Astrocyte of the cerebellum (primary cell): ENCODE data around the gene SNRK.

Experiments
- DNase-seq: peaks from one replicate; pipeline ENCODE4 v3.0.0-alpha.2; 2011; ENCODE audit warnings: low read depth
- H3K4me3 ChIP-seq: 2 replicates; pipeline ENCODE4 v1.5.1; 2011; ENCODE audit warnings: mild to moderate bottlenecking, low read depth, low read length, moderate library complexity
- in situ Hi-C: cut with HindIII; loops from 2 replicates; pipeline ENCODE4 v1.10.0; 2017; ENCODE audit warnings: low sequenced_read_pairs
- TF ChIP-seq, protein P1 (sequence below): IDR thresholded peaks from 2 replicates; pipeline ENCODE4 v1.5.1; 2012; ENCODE audit warnings: low read length, low read depth, moderate library complexity, mild to moderate bottlenecking; ENCODE audit errors: missing control alignments

SNRK gene

DNA sequence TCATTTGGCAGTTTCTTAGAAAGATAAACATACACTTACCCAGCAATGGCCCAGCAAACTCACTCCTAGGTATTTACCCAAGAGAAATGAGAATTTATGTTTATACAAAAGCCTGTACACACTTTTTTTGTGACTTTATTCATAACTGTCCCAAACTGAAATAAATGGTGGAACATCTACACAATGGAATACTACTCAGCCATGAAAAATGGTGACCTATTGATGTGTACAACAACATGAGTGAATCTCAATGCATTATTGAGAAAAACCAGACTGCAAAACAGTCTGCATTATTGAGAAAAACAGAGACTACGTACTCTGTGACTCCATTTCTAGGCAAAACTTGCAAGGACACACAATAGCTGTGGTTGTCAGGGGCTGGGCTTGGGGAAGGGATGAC, 37.2 kb downstream of the SNRK start:
- TF ChIP-seq, protein P1, sequence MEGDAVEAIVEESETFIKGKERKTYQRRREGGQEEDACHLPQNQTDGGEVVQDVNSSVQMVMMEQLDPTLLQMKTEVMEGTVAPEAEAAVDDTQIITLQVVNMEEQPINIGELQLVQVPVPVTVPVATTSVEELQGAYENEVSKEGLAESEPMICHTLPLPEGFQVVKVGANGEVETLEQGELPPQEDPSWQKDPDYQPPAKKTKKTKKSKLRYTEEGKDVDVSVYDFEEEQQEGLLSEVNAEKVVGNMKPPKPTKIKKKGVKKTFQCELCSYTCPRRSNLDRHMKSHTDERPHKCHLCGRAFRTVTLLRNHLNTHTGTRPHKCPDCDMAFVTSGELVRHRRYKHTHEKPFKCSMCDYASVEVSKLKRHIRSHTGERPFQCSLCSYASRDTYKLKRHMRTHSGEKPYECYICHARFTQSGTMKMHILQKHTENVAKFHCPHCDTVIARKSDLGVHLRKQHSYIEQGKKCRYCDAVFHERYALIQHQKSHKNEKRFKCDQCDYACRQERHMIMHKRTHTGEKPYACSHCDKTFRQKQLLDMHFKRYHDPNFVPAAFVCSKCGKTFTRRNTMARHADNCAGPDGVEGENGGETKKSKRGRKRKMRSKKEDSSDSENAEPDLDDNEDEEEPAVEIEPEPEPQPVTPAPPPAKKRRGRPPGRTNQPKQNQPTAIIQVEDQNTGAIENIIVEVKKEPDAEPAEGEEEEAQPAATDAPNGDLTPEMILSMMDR = no peak
- no peak overlapping the region for H3K4me3 ChIP-seq
- no peak for DNase-seq
- in situ Hi-C loops = no loop called here

DNA sequence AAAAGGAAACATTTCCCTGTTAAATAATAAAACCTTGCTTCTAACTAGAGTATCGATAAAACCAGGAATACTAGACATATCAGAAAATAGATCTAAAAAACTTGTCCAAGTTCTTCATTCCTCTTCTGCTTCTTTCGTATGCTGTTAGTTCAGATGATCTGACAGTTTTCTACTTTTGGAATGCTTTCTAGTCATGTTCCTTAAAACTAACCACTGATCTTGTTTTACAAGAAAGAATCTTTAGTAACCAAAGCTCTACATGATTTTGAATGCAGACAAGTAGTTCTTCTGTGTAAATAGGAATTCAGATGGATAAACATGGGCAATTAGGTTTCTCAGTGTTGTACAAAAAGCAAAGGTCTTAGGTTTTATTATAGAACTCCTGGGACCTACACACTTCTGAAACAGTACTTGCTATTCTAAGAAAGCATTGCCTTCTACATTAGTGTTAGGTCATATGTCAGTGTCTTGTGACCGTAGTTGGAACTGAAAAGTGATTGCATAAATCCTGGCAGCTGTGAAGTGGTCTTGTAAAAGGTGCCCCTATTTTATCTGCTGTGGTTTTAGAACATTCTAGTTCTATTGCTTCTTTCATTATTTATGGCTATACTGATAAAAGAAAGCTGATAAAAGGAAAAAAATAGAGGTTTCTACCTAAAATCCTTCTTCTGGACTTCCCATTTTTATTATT, 40.7 kb downstream of the SNRK start:
- TF ChIP-seq, protein P1 = no peak
- no peak for DNase-seq
- in situ Hi-C loops = no loop called here
- H3K4me3 ChIP-seq = no peak overlapping the region

DNA sequence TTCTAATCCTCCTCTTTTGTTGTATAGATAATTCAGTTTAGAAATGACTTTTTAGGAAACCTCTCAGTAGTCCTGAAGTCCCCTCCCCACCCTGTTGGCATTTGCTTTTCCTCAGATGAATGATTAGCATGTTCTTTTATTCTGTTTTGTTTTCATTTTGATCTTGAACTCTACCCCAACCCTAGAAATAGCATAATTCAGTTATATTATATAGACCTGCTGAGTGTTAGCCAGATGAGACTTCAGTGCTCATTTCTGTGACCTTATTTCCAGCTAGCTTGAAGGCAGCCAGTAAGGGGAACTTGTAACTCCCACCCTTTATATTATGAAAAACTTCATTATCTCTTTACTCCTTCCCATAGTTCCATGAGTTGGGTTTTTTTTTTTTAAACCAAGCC, 41.2 kb downstream of the SNRK start:
- in situ Hi-C loops = no loop called here
- no peak for DNase-seq

DNA sequence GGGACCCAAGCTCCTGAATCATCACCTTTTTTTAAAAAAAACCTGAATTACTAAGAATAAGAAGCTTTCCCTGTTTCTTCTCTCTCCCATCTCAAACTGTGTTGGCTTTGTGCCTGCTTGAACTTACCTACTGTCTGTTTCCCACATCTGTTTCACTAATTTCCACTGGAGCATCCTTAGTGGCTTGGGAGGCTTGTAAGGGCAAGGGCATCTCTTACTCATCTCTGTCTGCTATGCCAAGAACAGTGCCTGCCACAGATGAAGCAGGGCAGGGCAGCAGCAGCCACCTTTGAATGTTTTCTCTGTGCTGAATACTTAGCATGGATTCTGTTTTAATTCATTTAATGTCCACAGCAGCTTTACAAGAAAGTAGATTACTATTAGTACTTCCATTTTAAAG, 42.3 kb downstream of the SNRK start:
- in situ Hi-C loops = no loop called here
- TF ChIP-seq, protein P1 = no peak
- DNase-seq = no peak
- no peak overlapping the region for H3K4me3 ChIP-seq

More for the DNA sequence above, 41.2 kb downstream of the SNRK start:
- TF ChIP-seq, protein P1 = no peak
- no peak overlapping the region for H3K4me3 ChIP-seq

DNA sequence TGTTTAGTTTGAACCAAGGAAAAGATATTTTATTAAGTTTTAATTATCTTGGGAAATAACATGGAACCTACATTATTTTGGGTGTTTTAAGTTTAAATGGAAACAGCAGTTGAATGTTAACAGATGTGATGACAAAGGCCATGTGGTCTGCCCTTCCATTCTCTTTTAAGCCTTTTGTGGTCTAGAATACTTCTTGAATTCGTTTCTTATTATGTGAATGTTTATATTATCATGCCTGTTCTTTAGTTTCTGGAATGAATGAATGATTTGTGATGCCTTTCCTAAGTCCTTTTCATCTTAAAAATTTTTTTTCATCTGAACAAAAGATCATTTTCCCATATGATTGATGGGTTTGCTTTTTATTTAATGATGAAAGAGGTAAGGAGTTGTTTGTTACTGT, 44.6 kb downstream of the SNRK start:
- no peak for DNase-seq
- in situ Hi-C loops = no loop called here
- TF ChIP-seq, protein P1 = no peak
- H3K4me3 ChIP-seq = no peak overlapping the region

DNA sequence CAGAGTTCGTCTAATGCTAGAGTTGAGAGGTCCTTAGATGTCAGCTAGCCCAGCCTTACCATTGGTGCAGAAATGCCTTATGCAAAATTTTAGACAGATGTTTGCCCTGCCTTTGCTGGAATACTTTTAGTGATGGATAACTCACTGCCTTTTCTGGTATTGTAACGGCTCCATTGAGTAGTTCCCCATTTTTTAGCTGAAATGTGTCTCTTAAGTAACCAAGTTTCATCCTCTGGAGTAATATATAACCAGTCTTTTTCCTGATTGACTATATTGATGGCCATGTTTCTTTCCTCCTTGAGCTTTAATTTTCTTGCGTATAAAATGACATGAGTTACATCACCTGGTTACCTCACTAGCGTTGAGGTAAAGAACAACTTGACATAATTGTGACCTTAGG, 45.0 kb downstream of the SNRK start:
- no peak for DNase-seq
- TF ChIP-seq, protein P1 = no peak
- no peak overlapping the region for H3K4me3 ChIP-seq
- in situ Hi-C loops = no loop called here

DNA sequence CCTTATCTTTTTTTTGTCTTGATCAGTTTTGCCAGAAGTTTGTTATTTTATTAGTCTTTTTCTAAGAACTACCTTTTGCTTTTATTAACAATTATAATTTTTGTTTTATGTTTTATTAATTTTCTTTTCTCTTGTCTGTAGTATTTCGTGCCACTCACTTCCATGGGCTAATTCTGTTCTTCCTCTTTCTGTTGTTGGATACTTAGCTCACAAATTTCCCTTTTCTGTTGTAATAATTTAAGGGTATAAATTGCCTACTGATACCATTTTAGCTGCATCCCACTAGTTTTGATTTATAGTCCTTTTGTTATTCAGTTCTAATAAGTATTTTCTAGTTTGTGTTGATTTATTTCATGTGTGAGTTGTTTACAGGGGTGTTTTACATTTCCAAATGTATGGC, 48.6 kb downstream of the SNRK start:
- in situ Hi-C loops = no loop called here
- TF ChIP-seq, protein P1 = no peak
- H3K4me3 ChIP-seq = no peak overlapping the region
- no peak for DNase-seq
